GM12875 (cell line): Measurements from ENCODE around the gene RICTOR.
"Not testable (repeated sequence)": the region's sequence is repeated elsewhere in the genome, so short reads cannot be mapped to it uniquely, and the experiment has no call there.

Experiments used
- H3K4me3 ChIP-seq: one replicate; pipeline ENCODE4 v1.5.1; 2011; ENCODE audit warnings: low read depth, low read length, control low read depth
- CTCF ChIP-seq: IDR thresholded peaks from 2 replicates; pipeline ENCODE4 v1.5.1; 2011; ENCODE audit warnings: low read depth, mild to moderate bottlenecking, control low read depth, inconsistent platforms, low read length, moderate library complexity, borderline replicate concordance; ENCODE audit not compliant: insufficient read depth

The RICTOR gene

GRCh38 chr5:39057734-39058133 is 16.5 kb downstream of the RICTOR start:
- peak overlapping the region; percentile 13 for H3K4me3 ChIP-seq
- no peak for TF ChIP-seq CTCF

DNA sequence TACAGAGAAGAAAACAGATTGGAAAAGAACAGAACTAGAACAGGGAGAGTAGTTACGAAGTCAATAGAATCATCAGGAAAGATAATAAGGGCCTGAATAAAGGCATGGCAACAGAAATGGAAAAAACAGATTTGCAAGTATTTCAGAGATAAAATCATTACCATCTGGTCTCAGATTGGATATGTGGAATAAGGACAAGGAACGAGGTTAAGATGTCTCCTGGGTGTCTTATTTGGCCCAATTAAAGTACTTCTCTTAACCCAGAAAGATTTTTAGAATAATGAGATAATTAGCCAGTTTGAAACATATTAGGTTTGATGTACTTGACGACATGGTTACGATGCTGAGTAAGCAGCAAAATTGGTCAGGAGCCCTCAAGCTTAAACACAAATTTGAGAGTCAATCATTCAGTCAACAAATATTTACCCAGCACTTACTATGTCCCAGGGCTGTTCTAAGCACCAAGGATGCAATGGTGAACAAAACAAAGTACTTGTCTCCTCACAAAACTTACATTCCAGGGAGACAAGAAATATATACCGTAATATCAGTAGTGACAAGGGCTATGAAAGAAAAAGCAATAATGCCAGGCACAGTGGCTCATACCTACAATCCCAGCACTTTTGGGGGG is 18.3 kb downstream of the RICTOR start:
- H3K4me3 ChIP-seq: no peak overlapping the region
- no peak for TF ChIP-seq CTCF

DNA sequence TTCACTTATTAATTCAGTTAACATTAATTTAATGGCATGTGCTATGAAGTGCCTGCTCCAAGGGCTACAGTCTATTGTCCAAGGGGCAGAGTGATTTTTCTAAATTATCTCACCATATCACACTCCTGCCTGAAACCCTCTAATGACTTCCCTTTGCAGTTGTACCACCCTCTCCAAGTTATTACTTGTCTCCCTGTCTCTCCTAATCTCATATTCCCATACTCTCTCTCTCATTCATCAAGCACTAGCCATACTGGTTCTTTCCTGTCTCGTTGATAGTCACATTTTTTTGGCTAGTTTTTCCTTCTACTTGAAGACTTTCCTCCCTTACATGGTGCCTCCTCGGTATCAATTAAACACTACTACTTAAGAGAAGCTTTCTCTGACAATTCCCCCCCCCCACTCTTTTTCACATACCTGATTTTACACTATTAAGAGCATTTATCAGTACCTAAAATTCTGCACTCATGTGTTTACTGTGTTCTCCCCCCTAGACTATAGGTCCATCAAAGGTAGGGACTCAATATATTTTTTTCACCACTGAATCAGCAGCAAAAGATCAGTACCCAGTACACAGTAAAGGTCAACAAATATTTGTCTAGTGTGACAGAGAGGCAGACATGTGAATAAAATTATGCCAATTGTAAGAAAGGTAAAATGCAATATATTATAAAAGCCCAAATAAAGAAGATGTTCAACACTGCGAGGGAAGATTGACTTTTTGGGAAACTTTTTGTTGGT is 19.0 kb downstream of the RICTOR start:
- no peak for TF ChIP-seq CTCF
- no peak overlapping the region for H3K4me3 ChIP-seq

DNA sequence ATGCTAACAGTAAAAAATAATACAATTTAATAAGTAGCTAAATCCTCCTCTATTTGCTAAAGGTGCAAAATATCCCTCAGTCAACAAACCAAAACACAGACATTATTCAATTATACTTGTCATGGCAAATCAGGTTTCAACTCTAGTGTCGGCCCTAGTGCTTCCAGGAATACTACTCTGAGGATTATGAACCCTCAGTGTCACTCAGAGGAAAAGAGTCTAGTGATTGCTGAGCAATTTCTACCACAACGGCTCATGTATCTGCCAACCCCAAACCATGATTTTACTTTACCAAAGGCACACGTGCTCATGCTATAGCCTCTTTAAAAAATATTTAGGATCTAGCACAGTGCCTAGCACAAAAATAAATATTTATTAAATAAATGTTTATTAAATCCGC is 21.0 kb downstream of the RICTOR start:
- H3K4me3 ChIP-seq: no peak overlapping the region
- TF ChIP-seq CTCF: no peak

DNA sequence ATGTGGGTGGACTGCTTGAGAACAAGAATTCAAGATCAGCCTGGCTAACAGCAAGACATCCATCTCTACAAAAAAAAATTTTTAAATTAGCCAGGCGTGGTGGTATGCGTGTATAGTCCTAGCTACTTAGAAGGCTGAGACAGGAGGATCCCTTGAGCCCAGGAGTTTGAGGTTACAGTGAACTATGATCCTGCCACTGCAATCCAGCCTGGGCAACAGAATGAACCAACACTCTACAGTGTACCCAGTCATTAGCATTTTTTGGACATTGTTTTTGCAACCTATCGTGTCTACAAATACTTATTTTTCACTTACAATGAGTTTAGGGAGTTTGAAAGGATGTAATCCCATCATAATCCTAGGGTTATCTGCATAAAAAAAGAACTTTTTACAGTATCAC is 22.1 kb downstream of the RICTOR start:
- no peak for TF ChIP-seq CTCF
- no peak overlapping the region for H3K4me3 ChIP-seq

DNA sequence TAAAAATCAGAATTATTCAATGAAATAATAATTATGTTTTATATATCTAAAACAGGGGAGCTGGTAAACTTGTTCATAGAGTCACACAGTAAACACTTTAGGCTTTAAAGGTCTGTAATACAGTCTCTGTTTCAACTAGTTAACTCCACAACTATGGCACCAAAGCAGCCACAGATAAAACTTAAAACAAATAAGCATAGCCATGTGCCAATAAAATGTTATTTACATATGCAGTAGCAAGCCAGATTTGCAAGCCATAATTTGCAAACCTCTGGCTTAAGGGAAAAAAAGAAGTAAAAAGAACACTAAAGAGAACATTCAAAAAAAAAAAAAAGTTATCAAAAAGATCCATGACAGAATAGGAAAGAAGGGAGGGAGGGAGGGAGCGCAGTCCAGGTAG is 24.9 kb downstream of the RICTOR start:
- TF ChIP-seq CTCF: no peak
- H3K4me3 ChIP-seq: no peak overlapping the region

- no peak for TF ChIP-seq CTCF
These were observed 33.3 kb downstream of the RICTOR start for GRCh38 chr5:39040875-39041274.

GRCh38 chr5:39034493-39034892 is 39.7 kb downstream of the RICTOR start:
- not testable (repeated sequence) for H3K4me3 ChIP-seq

More at GRCh38 chr5:39040875-39041274, 33.3 kb downstream of the RICTOR start:
- no peak overlapping the region for H3K4me3 ChIP-seq
